RWPE2 (cell line): ENCODE results near the gene CRLF1.
"Not testable (repeated sequence)": the region's sequence is repeated elsewhere in the genome, so short reads cannot be mapped to it uniquely, and the experiment has no call there.

Experiments
- ATAC-seq: fragments of 200-7000 bp; cut with Tn5 transposase; 3 replicates; pipeline ENCODE4 v1.9.1; 2021; ENCODE audit warnings: low read depth
- DNase-seq: peaks from one replicate; pipeline ENCODE4 v3.0.0-alpha.2; 2020; ENCODE audit warnings: low spot score
- H3K27ac ChIP-seq: fragments of 450-650 bp; 2 replicates; pipeline ENCODE4 v1.5.1; 2017; ENCODE audit warnings: mild to moderate bottlenecking; ENCODE audit not compliant: poor library complexity, severe bottlenecking
- H3K27me3 ChIP-seq: fragments of 250-450 bp; sonication (Bioruptor Pico); 2 replicates; pipeline ENCODE4 v1.5.1; 2021; ENCODE audit warnings: mild to moderate bottlenecking, moderate library complexity; ENCODE audit not compliant: insufficient read depth, poor library complexity, severe bottlenecking
- H3K36me3 ChIP-seq: fragments of 250-450 bp; sonication (Bioruptor Pico); 2 replicates; pipeline ENCODE4 v1.5.1; 2020; ENCODE audit warnings: low read depth, mild to moderate bottlenecking, moderate library complexity
- H3K4me1 ChIP-seq: fragments of 250-450 bp; sonication (Bioruptor Pico); 2 replicates; pipeline ENCODE4 v1.5.1; 2021; ENCODE audit warnings: mild to moderate bottlenecking, moderate library complexity; ENCODE audit not compliant: insufficient read depth, poor library complexity, severe bottlenecking
- H3K4me3 ChIP-seq: fragments of 250-450 bp; sonication (Bioruptor Pico); 2 replicates; pipeline ENCODE4 v1.5.1; 2021; ENCODE audit warnings: mild to moderate bottlenecking, moderate library complexity; ENCODE audit not compliant: severe bottlenecking
- H3K9me3 ChIP-seq: fragments of 250-450 bp; sonication (Bioruptor Pico); 2 replicates; pipeline ENCODE4 v1.5.1; 2021; ENCODE audit warnings: mild to moderate bottlenecking, moderate library complexity; ENCODE audit not compliant: severe bottlenecking
- TF ChIP-seq, protein P1 (sequence below): fragments of 450-650 bp; IDR thresholded peaks from one replicate; pipeline ENCODE4 v1.5.1; 2017; ENCODE audit warnings: mild to moderate bottlenecking, moderate library complexity; ENCODE audit not compliant: poor library complexity, severe bottlenecking

Gene CRLF1

DNA sequence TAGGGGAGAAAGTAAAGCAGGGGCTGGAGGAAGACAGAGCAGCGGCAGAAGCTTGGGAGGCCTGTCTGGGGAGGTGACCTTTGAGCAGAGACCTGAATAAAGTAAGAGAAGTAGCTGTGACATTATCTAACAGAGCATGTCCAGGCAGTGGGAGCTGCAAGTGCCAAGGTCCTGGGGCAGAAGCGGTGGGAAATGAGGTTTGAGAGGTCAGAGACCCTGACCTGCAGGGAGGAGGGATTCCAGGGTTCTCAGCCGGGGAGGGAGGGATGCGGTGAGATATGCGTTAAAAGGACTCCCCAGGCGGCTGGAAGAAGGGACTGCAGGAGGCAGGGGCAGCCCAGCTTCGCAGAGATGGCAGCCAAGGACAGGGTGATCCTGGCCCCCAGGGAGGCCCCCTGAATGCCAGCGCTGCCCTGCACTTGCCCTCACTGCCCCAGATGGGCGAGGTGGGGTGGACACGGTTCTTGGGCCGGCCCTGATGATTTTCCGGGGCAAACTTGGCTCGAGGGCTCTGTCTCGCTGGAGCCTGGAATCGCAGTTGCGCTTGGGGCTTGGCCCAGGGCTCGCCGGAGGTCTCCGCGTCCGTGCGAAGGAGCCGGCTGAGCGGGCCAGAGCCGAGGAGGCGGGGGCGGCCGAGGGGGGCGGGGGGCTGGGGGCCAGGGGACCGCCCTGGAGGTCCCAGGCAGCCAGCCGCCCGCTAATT, 3.2 kb downstream of the CRLF1 start:
- TF ChIP-seq, protein P1, sequence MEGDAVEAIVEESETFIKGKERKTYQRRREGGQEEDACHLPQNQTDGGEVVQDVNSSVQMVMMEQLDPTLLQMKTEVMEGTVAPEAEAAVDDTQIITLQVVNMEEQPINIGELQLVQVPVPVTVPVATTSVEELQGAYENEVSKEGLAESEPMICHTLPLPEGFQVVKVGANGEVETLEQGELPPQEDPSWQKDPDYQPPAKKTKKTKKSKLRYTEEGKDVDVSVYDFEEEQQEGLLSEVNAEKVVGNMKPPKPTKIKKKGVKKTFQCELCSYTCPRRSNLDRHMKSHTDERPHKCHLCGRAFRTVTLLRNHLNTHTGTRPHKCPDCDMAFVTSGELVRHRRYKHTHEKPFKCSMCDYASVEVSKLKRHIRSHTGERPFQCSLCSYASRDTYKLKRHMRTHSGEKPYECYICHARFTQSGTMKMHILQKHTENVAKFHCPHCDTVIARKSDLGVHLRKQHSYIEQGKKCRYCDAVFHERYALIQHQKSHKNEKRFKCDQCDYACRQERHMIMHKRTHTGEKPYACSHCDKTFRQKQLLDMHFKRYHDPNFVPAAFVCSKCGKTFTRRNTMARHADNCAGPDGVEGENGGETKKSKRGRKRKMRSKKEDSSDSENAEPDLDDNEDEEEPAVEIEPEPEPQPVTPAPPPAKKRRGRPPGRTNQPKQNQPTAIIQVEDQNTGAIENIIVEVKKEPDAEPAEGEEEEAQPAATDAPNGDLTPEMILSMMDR = no peak
- Histone ChIP-seq H3K27me3 (peaks cover 29% of the 10 kb centered on the region), H3K4me1 (peaks cover 8% of the 10 kb centered on the region), H3K27ac (no peak overlapping the region), H3K9me3 (no peaks in the 10 kb centered on the region), H3K36me3 (no peaks in the 10 kb centered on the region), H3K4me3 (no peak overlapping the region)
- ATAC-seq (0 out of 3 replicates have a peak, but pooled peaks have one; percentile 24), DNase-seq (peak; percentile 54)

DNA sequence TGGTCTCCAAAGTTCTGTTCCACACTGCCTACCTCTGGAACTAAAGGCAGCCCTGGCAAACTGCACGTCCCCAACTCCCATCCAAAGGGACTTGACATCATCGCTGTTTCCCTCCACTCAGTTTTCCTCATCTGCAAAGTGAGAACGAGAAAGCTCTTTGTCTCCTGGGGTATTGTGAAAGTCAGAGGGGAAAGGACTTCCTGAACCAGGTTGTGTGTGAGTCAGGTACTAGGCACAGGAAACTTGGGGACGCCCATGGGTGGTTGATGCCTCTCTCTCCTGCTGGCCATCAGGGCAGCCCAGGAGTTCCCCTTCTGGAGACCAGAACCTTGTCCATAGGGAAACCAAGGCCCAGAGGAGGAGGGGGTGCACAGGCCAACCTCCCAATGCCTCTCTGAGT, 4.7 kb downstream of the CRLF1 start:
- DNase-seq (no peak), ATAC-seq (no peak)
- H3K4me1 ChIP-seq = no peaks in the 10 kb centered on the region
- TF ChIP-seq, protein P1 = no peak
- peaks cover 17% of the 10 kb centered on the region for H3K27me3 ChIP-seq
- H3K4me3 ChIP-seq = no peak overlapping the region
- no peaks in the 10 kb centered on the region for H3K9me3 ChIP-seq
- no peaks in the 10 kb centered on the region for H3K36me3 ChIP-seq
- H3K27ac ChIP-seq = no peak overlapping the region

DNA sequence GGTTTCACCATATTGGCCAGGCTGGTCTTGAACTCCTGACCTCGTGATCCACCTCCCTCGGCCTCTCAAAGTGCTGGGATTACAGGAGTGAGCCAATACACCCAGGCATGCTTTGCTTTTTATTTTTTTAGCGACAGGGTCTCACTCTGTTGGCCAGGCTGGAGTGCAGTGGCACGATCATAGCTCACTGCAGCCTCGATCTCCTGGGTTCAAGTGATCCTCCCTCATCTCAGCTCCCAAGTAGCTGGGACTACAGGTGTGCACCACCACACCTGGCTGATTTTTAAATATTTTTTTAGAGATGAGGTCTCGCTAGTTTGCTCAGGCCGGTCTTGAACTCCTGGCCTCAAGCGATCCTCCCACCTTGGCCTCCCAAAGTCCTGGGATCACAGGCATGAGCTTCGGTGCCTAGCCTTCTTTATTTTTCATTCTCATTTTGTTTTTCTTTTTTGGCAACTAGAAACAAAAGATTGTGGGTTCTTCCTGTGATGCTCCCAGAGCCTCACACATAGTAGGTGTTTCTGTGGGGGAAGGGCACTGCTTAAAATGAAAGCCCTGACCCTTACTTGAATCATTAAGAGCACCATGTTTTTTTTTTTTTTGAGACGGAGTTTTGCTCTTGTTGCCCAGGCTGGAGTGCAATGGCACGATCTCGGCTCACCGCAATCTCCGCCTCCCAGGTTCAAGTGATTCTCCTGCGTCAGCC, 5.8 kb downstream of the CRLF1 start:
- peaks cover 12% of the 10 kb centered on the region for H3K27me3 ChIP-seq
- not testable (repeated sequence) for ATAC-seq, H3K27ac ChIP-seq, H3K4me1 ChIP-seq, H3K9me3 ChIP-seq, DNase-seq, H3K4me3 ChIP-seq, H3K36me3 ChIP-seq

DNA sequence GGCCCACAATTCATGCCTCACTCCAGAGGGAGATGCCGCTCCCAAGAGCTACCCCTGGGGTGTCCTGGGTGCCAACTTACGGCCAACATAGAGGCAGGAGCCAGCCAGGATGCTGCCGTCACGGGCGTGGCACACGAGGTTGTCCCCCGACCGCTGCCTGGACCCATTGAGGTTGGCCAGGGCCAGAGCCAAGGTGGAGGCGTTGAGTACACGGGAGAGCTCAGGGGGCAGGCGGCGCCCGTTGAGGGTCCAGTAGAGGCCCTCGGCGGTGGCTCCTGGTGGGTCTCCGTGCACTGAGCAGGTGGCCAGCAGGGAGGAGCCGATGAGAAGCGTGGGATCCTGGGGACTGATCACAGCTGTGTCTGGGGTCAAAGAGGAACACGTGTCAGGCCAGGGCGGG, 7.1 kb downstream of the CRLF1 start:
- no peaks in the 10 kb centered on the region for H3K27me3 ChIP-seq
- no peak overlapping the region for H3K27ac ChIP-seq
- H3K4me3 ChIP-seq = no peak overlapping the region
- TF ChIP-seq, protein P1 = no peak
- H3K36me3 ChIP-seq = no peaks in the 10 kb centered on the region
- H3K4me1 ChIP-seq = no peaks in the 10 kb centered on the region
- peak; percentile 62 for DNase-seq
- no peak for ATAC-seq
- no peaks in the 10 kb centered on the region for H3K9me3 ChIP-seq

DNA sequence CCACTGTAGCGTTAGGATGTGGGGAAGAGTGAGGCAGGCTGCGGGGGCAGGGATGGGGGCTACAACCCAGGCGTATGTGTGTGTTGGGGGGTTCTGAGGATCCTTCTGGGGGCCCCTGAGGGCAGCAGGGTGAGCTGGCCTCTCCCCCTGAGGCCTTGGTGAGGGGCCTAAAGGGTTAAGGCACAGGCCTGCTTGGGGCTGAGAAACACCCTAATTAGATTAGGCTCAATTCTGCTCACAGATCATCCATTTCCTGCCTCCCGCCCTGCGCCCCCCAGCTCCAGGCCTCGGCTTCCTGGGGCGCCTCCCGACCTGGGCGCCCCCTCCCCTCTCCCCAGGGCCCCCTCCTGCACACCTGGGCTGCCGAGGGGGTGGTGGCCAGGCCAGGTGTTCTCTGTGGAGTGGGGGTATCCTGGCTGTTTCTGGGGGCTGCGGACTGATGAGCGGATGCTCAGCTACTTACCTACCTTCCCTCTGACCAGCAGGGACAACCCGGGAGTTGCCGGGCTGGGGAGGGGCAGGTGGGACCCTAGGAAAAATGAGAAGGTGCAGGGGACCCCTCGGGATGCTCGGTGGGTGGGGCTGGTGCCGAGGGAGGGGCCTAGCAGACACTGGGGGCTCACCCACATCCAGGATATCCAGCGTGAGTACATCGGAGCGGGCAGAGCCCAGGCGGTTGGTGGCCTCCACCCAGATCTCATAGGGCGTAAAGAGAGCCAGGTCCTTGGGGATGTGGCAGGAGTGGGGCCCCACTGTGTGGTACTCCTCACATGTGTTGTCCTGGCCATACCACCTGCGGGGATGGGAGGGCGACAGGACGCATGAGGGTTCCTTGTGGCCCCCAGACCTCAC, 8.6 kb downstream of the CRLF1 start:
- Histone ChIP-seq H3K27me3 (no peaks in the 10 kb centered on the region), H3K27ac (no peak overlapping the region), H3K4me1 (no peaks in the 10 kb centered on the region), H3K36me3 (no peaks in the 10 kb centered on the region), H3K4me3 (no peak overlapping the region), H3K9me3 (no peaks in the 10 kb centered on the region)
- ATAC-seq = no peak
- TF ChIP-seq, protein P1 = no peak
- peak; percentile 47 for DNase-seq
